ENCODE measurements around the gene C9orf152.
A peak's percentile ranks its signal among the peaks of the same experiment; 100 is the strongest.

C9orf152 gene

GRCh38 chr9:110183208-110184145 lies 24.5 kb downstream of the C9orf152 start:
- DNase-seq (ENCODE audit: low read depth in 2 of 2): peak; percentile 5 to 12

- no peak for DNase-seq (ENCODE audit: low read depth in 2 of 2)
Observed at GRCh38 chr9:110180511-110181434, 27.2 kb downstream of the C9orf152 start.

GRCh38 chr9:110179734-110180133 lies 28.2 kb downstream of the C9orf152 start:
- no peak for DNase-seq (ENCODE audit: low read depth in 2 of 2)

GRCh38 chr9:110178281-110178680 lies 29.7 kb downstream of the C9orf152 start:
- DNase-seq (ENCODE audit: low read depth in 2 of 2): no peak

- DNase-seq (ENCODE audit: low read depth in 2 of 2): no peak
Observed at GRCh38 chr9:110175275-110175968, 32.5 kb downstream of the C9orf152 start.

GRCh38 chr9:110173322-110173642 lies 34.7 kb downstream of the C9orf152 start:
- no peak for DNase-seq (ENCODE audit: low read depth in 2 of 2)

- no peak for DNase-seq (ENCODE audit: low read depth in 2 of 2)
Observed at GRCh38 chr9:110170357-110171257, 37.4 kb downstream of the C9orf152 start.

- DNase-seq (ENCODE audit: low read depth in 2 of 2): no peak
Observed at GRCh38 chr9:110168486-110168885, 39.5 kb downstream of the C9orf152 start.

GRCh38 chr9:110161940-110162339 lies 46.0 kb downstream of the C9orf152 start:
- DNase-seq (ENCODE audit: low read depth in 2 of 2): no peak

- no peak for DNase-seq (ENCODE audit: low read depth in 2 of 2)
Observed at GRCh38 chr9:110160685-110161084, 47.3 kb downstream of the C9orf152 start.

- no peak for DNase-seq (ENCODE audit: low read depth in 2 of 2)
Observed at GRCh38 chr9:110160123-110160522, 47.8 kb downstream of the C9orf152 start.

- DNase-seq (ENCODE audit: low read depth in 2 of 2): no peak
Observed at GRCh38 chr9:110157823-110158664, 49.9 kb downstream of the C9orf152 start.

- no peak for DNase-seq (ENCODE audit: low read depth in 2 of 2)
Observed at GRCh38 chr9:110156902-110157301, 51.1 kb downstream of the C9orf152 start.

- DNase-seq (ENCODE audit: low read depth in 2 of 2): no peak
Observed at GRCh38 chr9:110156416-110156815, 51.5 kb downstream of the C9orf152 start.

- no peak for DNase-seq (ENCODE audit: low read depth in 2 of 2)
Observed at GRCh38 chr9:110155751-110156150, 52.2 kb downstream of the C9orf152 start.

GRCh38 chr9:110153431-110153830 lies 54.5 kb downstream of the C9orf152 start:
- no peak for DNase-seq (ENCODE audit: low read depth in 2 of 2)

- DNase-seq (ENCODE audit: low read depth in 2 of 2): no peak
Observed at GRCh38 chr9:110152704-110153374, 55.1 kb downstream of the C9orf152 start.

Data from stimulated activated CD4-positive, alpha-beta T cell treated with anti-CD3 and anti-CD28 coated beads, Interleukin-1b, Interleukin-23, amount 100 ng/mL, for 1 hour (primary cell).